H9 (cell line): ENCODE results near the gene CAPN5. TPM values are rescaled to one million over a fixed set of nuclear protein-coding genes. Genes with fewer than 3 reads are reported as not detected.

ENCODE experiments used
- DNase-seq: peaks from one replicate; pipeline ENCODE4 v3.0.0-alpha.2; 2017
- H2AFZ ChIP-seq: one replicate; pipeline ENCODE4 v1.6.1; 2013; ENCODE audit warnings: mild to moderate bottlenecking, low read length, control low read depth, moderate library complexity
- H2AK5ac ChIP-seq: 2 replicates; pipeline ENCODE4 v1.6.1; 2013; ENCODE audit warnings: low read length, control low read depth, mixed read lengths; ENCODE audit not compliant: insufficient read length
- H2BK120ac ChIP-seq: one replicate; pipeline ENCODE4 v1.6.1; 2013; ENCODE audit warnings: low read depth, mild to moderate bottlenecking, low read length, control low read depth, inconsistent platforms; ENCODE audit not compliant: poor library complexity, severe bottlenecking
- H2BK12ac ChIP-seq: 2 replicates; pipeline ENCODE4 v1.6.1; 2013; ENCODE audit warnings: low read length, control low read depth, mixed read lengths, low read depth; ENCODE audit not compliant: insufficient read length
- H2BK15ac ChIP-seq: 2 replicates; pipeline ENCODE4 v1.6.1; 2013; ENCODE audit warnings: low read depth, low read length, control low read depth
- H2BK20ac ChIP-seq: one replicate; pipeline ENCODE4 v1.6.1; 2013; ENCODE audit warnings: low read depth, mild to moderate bottlenecking, low read length, control low read depth, inconsistent platforms; ENCODE audit not compliant: poor library complexity, severe bottlenecking
- H2BK5ac ChIP-seq: 2 replicates; pipeline ENCODE4 v1.6.1; 2013; ENCODE audit warnings: low read length, control low read depth, mixed read lengths; ENCODE audit not compliant: insufficient read length
- H3K14ac ChIP-seq: 2 replicates; pipeline ENCODE4 v1.6.1; 2013; ENCODE audit warnings: low read length, control low read depth; ENCODE audit not compliant: insufficient read depth
- H3K18ac ChIP-seq: 2 replicates; pipeline ENCODE4 v1.6.1; 2013; ENCODE audit warnings: low read depth, mild to moderate bottlenecking, mixed read lengths, low read length, control low read depth; ENCODE audit not compliant: insufficient read length
- H3K23ac ChIP-seq: 2 replicates; pipeline ENCODE4 v1.6.1; 2013; ENCODE audit warnings: low read length, control low read depth, mixed read lengths, low read depth; ENCODE audit not compliant: insufficient read length
- H3K23me2 ChIP-seq: 2 replicates; pipeline ENCODE4 v1.6.1; 2013; ENCODE audit warnings: low read depth, mild to moderate bottlenecking, mixed read lengths, low read length, control low read depth; ENCODE audit not compliant: insufficient read length, poor library complexity, severe bottlenecking
- H3K27ac ChIP-seq: 2 replicates; pipeline ENCODE4 v1.5.1; 2013; ENCODE audit warnings: low read length, control low read depth, mixed read lengths, low read depth; ENCODE audit not compliant: insufficient read length
- H3K27me3 ChIP-seq: 2 replicates; pipeline ENCODE4 v1.6.1; 2013; ENCODE audit warnings: low read length, control low read depth, inconsistent platforms; ENCODE audit not compliant: insufficient read depth
- H3K4ac ChIP-seq: 2 replicates; pipeline ENCODE4 v1.6.1; 2013; ENCODE audit warnings: low read depth, mild to moderate bottlenecking, control low read depth, inconsistent platforms, low read length, moderate library complexity
- H3K4me1 ChIP-seq: 2 replicates; pipeline ENCODE4 v1.6.1; 2013; ENCODE audit warnings: low read length, control low read depth, inconsistent platforms; ENCODE audit not compliant: insufficient read depth
- H3K4me2 ChIP-seq: 2 replicates; pipeline ENCODE4 v1.6.1; 2013; ENCODE audit warnings: low read length, control low read depth, mixed read lengths; ENCODE audit not compliant: insufficient read length, insufficient read depth
- H3K56ac ChIP-seq: 2 replicates; pipeline ENCODE4 v1.6.1; 2013; ENCODE audit warnings: low read depth, mild to moderate bottlenecking, mixed read lengths, low read length, control low read depth; ENCODE audit not compliant: insufficient read length
- H3K79me1 ChIP-seq: 2 replicates; pipeline ENCODE4 v1.6.1; 2013; ENCODE audit warnings: low read depth, mild to moderate bottlenecking, moderate library complexity, low read length, control low read depth, inconsistent platforms; ENCODE audit not compliant: insufficient read depth, poor library complexity, severe bottlenecking
- H3K79me2 ChIP-seq: 2 replicates; pipeline ENCODE4 v1.6.1; 2013; ENCODE audit warnings: low read length, control low read depth, inconsistent platforms; ENCODE audit not compliant: insufficient read depth
- H3K9ac ChIP-seq: 2 replicates; pipeline ENCODE4 v1.6.1; 2013; ENCODE audit warnings: low read length, control low read depth, mixed read lengths; ENCODE audit not compliant: insufficient read length; ENCODE audit errors: extremely low read depth
- H3K9me3 ChIP-seq: one replicate; pipeline ENCODE4 v1.6.1; 2013; ENCODE audit warnings: low read depth, low read length, inconsistent platforms; ENCODE audit not compliant: control insufficient read depth
- H3T11ph ChIP-seq: one replicate; pipeline ENCODE4 v1.6.1; 2013; ENCODE audit warnings: mild to moderate bottlenecking, low read length, control low read depth, inconsistent platforms
- H4K20me1 ChIP-seq: one replicate; pipeline ENCODE4 v1.6.1; 2013; ENCODE audit not compliant: control insufficient read depth, insufficient read length, insufficient read depth
- H4K5ac ChIP-seq: 2 replicates; pipeline ENCODE4 v1.6.1; 2013; ENCODE audit warnings: low read depth, mild to moderate bottlenecking, mixed read lengths, low read length, control low read depth; ENCODE audit not compliant: insufficient read length
- H4K8ac ChIP-seq: replicated peaks from 2 replicates; pipeline ENCODE4 v1.6.1; 2013; ENCODE audit warnings: low read length, control low read depth, mixed read lengths, low read depth; ENCODE audit not compliant: insufficient read length
- H4K91ac ChIP-seq: 2 replicates; pipeline ENCODE4 v1.6.1; 2013; ENCODE audit warnings: low read depth, mild to moderate bottlenecking, moderate library complexity, mixed read lengths, low read length, control low read depth; ENCODE audit not compliant: insufficient read length
- H3K27ac Mint-ChIP-seq, 3 experiments: 2 replicates in 2 of 3; 3 replicates in 1 of 3; pipeline ENCODE4 v1.8.0; 2020 to 2021; ENCODE audit warnings: mixed read lengths in 3 of 3, mild to moderate bottlenecking in 1 of 3, moderate library complexity in 1 of 3
- H3K27me3 Mint-ChIP-seq: 2 replicates; pipeline ENCODE4 v1.8.0; 2021; ENCODE audit warnings: low read depth, mild to moderate bottlenecking, moderate library complexity, mixed read lengths
- H3K36me3 Mint-ChIP-seq, 3 experiments: 2 replicates in 2 of 3; 3 replicates in 1 of 3; pipeline ENCODE4 v1.8.0; 2020 to 2021; ENCODE audit warnings: low read depth in 3 of 3, mixed read lengths in 3 of 3; ENCODE audit not compliant: insufficient read depth in 1 of 3
- H3K4me1 Mint-ChIP-seq, 2 experiments: 2 replicates each; pipeline ENCODE4 v1.8.0; 2020; ENCODE audit warnings: mixed read lengths in 2 of 2
- H3K4me3 Mint-ChIP-seq, 2 experiments: 2 replicates in 1 of 2; 3 replicates in 1 of 2; pipeline ENCODE4 v1.8.0; 2020 to 2021; ENCODE audit warnings: mild to moderate bottlenecking in 2 of 2, mixed read lengths in 2 of 2, moderate library complexity in 1 of 2
- H3K9me3 Mint-ChIP-seq, 2 experiments: 2 replicates in 1 of 2; 3 replicates in 1 of 2; pipeline ENCODE4 v1.8.0; 2020; ENCODE audit warnings: mild to moderate bottlenecking in 2 of 2, mixed read lengths in 2 of 2, moderate library complexity in 1 of 2
- CTCF ChIP-seq: fragments of 200-600 bp; sonication (generic); conservative IDR thresholded peaks from 3 replicates; pipeline ENCODE4 v1.8.0; 2021; ENCODE audit warnings: antibody characterized with exemption, mild to moderate bottlenecking
- WGBS: extraction: QIAGEN DNeasy Blood & Tissue Kit; methylation state at CpG from one replicate; pipeline ENCODE4 v1.1.7; 2013; ENCODE audit warnings: missing lambda C conversion rate, low lambda C conversion rate, mixed read lengths; ENCODE audit not compliant: insufficient read length; ENCODE audit errors: extremely low coverage; 5-methylcytosine and 5-hydroxymethylcytosine counted together
- total RNA-seq: library from RNA; stranded (reverse); gene quantifications from 2 replicates; pipeline ENCODE4 v1.2.1, GENCODE V29; 2021

The CAPN5 gene
- total RNA-seq, 1 experiment from 2014 or later, result 16.7 TPM

GRCh38 chr11:77139201-77139600 is 72.4 kb downstream of the CAPN5 start:
- Histone ChIP-seq H3K14ac (no peak overlapping the region), H3K4me2 (no peak overlapping the region), H2AFZ (no peak overlapping the region), H3K27ac (no peak overlapping the region), H2BK120ac (no peak overlapping the region), H3K27me3 (no peaks in the 10 kb centered on the region), H3K79me2 (no peaks in the 10 kb centered on the region), H3K79me1 (no peaks in the 10 kb centered on the region), H3K9me3 (no peaks in the 10 kb centered on the region), H3K9ac (no peak overlapping the region), H3K4ac (no peak overlapping the region), H3K56ac (no peak overlapping the region), H3K23me2 (no peaks in the 10 kb centered on the region), H4K20me1 (peaks cover 2% of the 10 kb centered on the region), H3K23ac (no peak overlapping the region), H3K18ac (no peak overlapping the region), H2BK12ac (no peak overlapping the region), H2BK5ac (no peak overlapping the region), H2BK20ac (no peak overlapping the region), H3K4me1 (no peaks in the 10 kb centered on the region; the same call in 1 of the 2 replicates), H3T11ph (no peak overlapping the region), H2AK5ac (no peak overlapping the region), H4K8ac (no peak overlapping the region), H2BK15ac (no peak overlapping the region), H4K91ac (no peak overlapping the region), H4K5ac (no peak overlapping the region)
- WGBS, result no CpG with 5 or more reads among the region's 8 CpGs
- Mint-ChIP-seq H3K27ac (no peak overlapping the region), H3K36me3 (no peaks in the 10 kb centered on the region), H3K27me3 (no peaks in the 10 kb centered on the region), H3K4me3 (no peak overlapping the region), H3K9me3 (no peaks in the 10 kb centered on the region), H3K4me1 (peaks cover 10 to 15% of the 10 kb centered on the region in 2 experiments)
- DNase-seq, result no peak
- TF ChIP-seq CTCF, result no peak
